ENCODE measurements around the gene WFIKKN1. TPM values are rescaled to one million over a fixed set of nuclear protein-coding genes. Genes with fewer than 3 reads are reported as not detected.

Gene WFIKKN1
- total and polyA plus RNA-seq, 2 of the 13 experiments (the other 11 are each of a cell fraction or from before 2014, with no cell fraction given), result 1.7 to 4.9 TPM

GRCh38 chr16:592518-593306 is 38.1 kb upstream of the WFIKKN1 start (continued):
- no peak for TF ChIP-seq IRF9 (CRISPR knock-in tag; IDR thresholded peaks at IDR 0.05; ENCODE audit: borderline replicate concordance)
- TF ChIP-seq ZNF10 (CRISPR knock-in tag; IDR thresholded peaks at IDR 0.05; ENCODE audit: borderline replicate concordance, low read depth), result no peak
- no peak for TF ChIP-seq ZSCAN25 (CRISPR knock-in tag; IDR thresholded peaks at IDR 0.05)
- peak; percentile 55 for TF ChIP-seq ETV5 (CRISPR knock-in tag; IDR thresholded peaks at IDR 0.05; ENCODE audit: borderline replicate concordance)
- peak; percentile 23; the same call in 1 of the 2 replicates for TF ChIP-seq NCOA2 (CRISPR knock-in tag; IDR thresholded peaks at IDR 0.05)
- TF ChIP-seq DMAP1 (CRISPR knock-in tag; IDR thresholded peaks at IDR 0.05), result no peak
- TF ChIP-seq DNMT1 (CRISPR knock-in tag; IDR thresholded peaks at IDR 0.05), result no peak
- peak; percentile 57 for TF ChIP-seq GABPB1 (CRISPR knock-in tag; IDR thresholded peaks at IDR 0.05)
- 0 out of 2 replicates have a peak, but pooled peaks have one; percentile 38 for TF ChIP-seq ZNF335 (CRISPR knock-in tag; IDR thresholded peaks at IDR 0.05)
- no peak for TF ChIP-seq POGK (CRISPR knock-in tag; conservative IDR thresholded peaks at IDR 0.05)
- TF ChIP-seq, protein P1, sequence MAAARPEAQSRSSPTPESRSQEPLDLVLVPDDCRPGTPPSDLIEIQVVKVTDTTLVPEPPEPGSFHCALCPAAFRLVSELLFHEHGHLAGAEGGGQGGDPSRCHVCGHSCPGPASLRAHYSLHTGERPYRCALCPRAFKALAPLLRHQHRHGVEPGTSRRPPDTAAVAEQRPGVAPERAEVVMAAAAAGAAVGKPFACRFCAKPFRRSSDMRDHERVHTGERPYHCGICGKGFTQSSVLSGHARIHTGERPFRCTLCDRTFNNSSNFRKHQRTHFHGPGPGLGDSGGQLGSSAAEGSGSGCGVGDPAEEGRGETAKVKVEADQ (CRISPR knock-in tag; IDR thresholded peaks at IDR 0.05; ENCODE audit: borderline replicate concordance), result 0 out of 2 replicates have a peak, but pooled peaks have one; percentile 26
- peak; percentile 57; the same call in 1 of the 2 replicates for TF ChIP-seq ZNF563 (CRISPR knock-in tag; IDR thresholded peaks at IDR 0.05)
- no peak for TF ChIP-seq CHD4 (IDR thresholded peaks at IDR 0.05; ENCODE audit: borderline replicate concordance, low read length)
- no peak for TF ChIP-seq ZNF468 (CRISPR knock-in tag; IDR thresholded peaks at IDR 0.05)
- TF ChIP-seq TFE3 (CRISPR knock-in tag; IDR thresholded peaks at IDR 0.05), result peak; percentile 47; the same call in 1 of the 2 replicates
- TF ChIP-seq RBM39 (IDR thresholded peaks at IDR 0.05; ENCODE audit: low read depth, low read length, poor library complexity, severe bottlenecking), result no peak
- peak; percentile 8; the same call in 1 of the 2 replicates for TF ChIP-seq SMC3 (IDR thresholded peaks at IDR 0.05; ENCODE audit: low read length)
- TF ChIP-seq MEIS2 (CRISPR knock-in tag; IDR thresholded peaks at IDR 0.05), result no peak
- no peak for TF ChIP-seq SOX6 (IDR thresholded peaks at IDR 0.05)
- no peak for TF ChIP-seq SOX6 (CRISPR knock-in tag; IDR thresholded peaks at IDR 0.05)
- TF ChIP-seq ZMYM2 (CRISPR knock-in tag; IDR thresholded peaks at IDR 0.05), result peak; percentile 45; the same call in 1 of the 2 replicates
- no peak for TF ChIP-seq TAF1 (CRISPR knock-in tag; IDR thresholded peaks at IDR 0.05)
- TF ChIP-seq, protein P2, sequence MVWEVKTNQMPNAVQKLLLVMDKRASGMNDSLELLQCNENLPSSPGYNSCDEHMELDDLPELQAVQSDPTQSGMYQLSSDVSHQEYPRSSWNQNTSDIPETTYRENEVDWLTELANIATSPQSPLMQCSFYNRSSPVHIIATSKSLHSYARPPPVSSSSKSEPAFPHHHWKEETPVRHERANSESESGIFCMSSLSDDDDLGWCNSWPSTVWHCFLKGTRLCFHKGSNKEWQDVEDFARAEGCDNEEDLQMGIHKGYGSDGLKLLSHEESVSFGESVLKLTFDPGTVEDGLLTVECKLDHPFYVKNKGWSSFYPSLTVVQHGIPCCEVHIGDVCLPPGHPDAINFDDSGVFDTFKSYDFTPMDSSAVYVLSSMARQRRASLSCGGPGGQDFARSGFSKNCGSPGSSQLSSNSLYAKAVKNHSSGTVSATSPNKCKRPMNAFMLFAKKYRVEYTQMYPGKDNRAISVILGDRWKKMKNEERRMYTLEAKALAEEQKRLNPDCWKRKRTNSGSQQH (CRISPR knock-in tag; IDR thresholded peaks at IDR 0.05; ENCODE audit: low read depth), result 0 out of 2 replicates have a peak, but pooled peaks have one; percentile 21
- TF ChIP-seq KDM2A (CRISPR knock-in tag; IDR thresholded peaks at IDR 0.05; ENCODE audit: borderline replicate concordance, low read depth), result peak; percentile 45; the same call in 1 of the 2 replicates
